GM19455 (cell line): Measurements from ENCODE around the gene CALML3.
"Not testable (repeated sequence)": the region's sequence is repeated elsewhere in the genome, so short reads cannot be mapped to it uniquely, and the experiment has no call there.

Source experiments
- ATAC-seq: cut with Tn5 transposase; IDR thresholded peaks from one replicate; pipeline ENCODE4 v1.9.1; 2021; ENCODE audit not compliant: unreplicated experiment

Gene CALML3

DNA sequence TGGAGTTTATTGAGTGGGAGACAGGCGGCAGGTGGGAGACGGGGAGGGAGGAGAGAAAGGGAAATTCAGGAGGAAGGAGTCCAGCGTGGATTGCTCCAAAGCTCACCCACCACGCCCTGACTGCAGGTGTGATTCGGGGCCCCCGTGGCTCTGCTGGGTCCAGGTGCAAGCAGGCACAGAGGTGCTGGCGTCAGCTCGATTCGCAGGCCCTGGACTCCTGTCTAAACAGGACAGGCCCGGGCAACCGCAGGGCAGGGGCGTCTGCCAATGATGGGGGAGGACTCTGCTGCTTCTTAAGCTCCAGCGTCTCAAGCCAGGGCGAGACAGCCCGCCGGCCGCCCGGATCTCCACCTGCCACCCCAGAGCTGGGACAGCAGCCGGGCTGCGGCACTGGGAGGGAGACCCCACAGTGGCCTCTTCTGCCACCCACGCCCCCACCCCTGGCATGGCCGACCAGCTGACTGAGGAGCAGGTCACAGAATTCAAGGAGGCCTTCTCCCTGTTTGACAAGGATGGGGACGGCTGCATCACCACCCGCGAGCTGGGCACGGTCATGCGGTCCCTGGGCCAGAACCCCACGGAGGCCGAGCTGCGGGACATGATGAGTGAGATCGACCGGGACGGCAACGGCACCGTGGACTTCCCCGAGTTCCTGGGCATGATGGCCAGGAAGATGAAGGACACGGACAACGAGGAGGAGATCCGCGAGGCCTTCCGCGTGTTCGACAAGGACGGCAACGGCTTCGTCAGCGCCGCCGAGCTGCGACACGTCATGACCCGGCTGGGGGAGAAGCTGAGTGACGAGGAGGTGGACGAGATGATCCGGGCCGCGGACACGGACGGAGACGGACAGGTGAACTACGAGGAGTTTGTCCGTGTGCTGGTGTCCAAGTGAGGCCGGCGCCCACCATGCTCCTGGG is at the start of gene CALML3:
TSS of gene CALML3 (plus strand) at position 321 of the 920 bp plus-strand sequence. CDS start at position 446, 125 bp downstream.
- no peak for ATAC-seq

DNA sequence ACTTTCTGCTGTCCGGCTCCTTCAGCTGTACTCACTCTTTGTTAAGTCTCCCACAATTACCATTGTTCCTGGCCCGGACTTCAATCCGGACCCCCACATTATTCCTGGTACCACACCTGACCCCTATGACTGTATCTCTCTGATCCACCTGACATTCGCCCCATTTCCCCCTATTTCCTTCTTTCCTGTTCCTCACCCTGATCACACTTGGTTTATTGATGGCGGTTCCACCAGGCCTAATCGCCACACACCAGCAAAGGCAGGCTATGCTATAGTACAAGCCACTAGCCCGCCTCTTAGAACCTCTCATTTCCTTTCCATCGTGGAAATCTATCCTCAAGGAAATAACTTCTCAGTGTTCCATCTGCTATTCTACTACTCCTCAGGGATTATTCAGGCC is 49.7 kb upstream of the CALML3 start:
- not testable (repeated sequence) for ATAC-seq

DNA sequence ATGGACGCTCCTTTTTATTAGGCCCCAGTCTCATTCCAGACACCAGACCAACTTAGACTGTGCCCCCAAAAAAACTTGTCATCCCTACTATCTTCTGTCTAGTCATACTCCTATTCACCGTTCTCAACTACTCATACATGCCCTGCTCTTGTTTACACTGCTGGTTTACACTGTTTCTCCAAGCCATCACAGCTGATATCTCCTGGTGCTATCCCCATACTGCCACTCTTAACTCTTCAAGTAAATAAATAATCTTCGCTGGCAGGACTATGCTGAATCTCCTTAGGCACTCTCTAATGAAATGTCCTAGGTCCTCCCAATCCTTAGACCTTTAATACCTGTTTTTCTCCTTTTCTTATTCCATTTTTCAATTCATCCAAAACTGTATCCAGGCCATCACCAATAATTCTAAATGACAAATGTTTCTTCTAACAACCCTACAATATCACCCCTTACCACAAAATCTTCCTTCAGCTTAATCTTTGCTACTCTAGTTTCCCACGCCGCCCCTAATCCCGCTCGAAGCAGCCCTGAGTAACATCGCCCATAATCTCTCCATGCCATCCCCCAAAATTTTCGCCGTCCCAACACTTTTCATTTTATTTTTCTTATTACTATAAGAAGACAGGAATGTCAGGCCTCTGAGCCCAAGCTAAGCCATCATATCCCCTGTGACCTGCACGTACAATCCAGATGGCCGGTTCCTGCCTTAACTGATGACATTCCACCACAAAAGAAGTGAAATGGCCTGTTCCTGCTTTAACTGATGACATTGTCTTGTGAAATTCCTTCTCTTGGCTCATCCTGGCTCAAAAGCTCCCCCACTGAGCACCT is 48.6 kb upstream of the CALML3 start:
- ATAC-seq, result not testable (repeated sequence)

DNA sequence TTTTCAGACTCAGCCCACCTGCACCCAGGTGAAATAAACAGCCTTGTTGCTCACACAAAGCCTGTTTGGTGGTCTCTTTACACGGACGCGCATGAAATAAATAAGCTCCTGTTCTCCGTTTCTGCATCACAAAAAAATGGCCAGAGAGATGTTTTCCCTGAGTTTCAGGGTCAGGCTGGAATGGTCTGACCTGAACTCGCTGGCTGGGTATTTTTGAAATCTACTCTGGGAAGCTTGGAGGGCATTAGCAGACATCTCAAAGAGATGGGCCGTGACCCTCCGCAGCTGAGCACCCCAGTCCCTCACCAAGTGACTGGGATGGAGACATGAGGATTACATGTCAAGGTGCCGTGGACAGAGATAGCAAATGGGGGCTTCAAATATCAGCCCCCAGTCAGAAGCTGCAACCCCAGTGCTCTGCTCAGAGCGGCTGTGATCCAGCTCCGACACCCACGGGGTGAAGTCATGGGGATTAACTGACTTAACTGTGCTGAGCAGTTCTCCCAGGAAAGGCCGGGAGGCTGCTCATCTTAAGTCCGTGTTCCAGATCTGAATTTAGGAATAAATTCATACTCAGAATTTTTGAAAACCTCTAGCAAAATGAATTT is 47.7 kb upstream of the CALML3 start:
- no peak for ATAC-seq

DNA sequence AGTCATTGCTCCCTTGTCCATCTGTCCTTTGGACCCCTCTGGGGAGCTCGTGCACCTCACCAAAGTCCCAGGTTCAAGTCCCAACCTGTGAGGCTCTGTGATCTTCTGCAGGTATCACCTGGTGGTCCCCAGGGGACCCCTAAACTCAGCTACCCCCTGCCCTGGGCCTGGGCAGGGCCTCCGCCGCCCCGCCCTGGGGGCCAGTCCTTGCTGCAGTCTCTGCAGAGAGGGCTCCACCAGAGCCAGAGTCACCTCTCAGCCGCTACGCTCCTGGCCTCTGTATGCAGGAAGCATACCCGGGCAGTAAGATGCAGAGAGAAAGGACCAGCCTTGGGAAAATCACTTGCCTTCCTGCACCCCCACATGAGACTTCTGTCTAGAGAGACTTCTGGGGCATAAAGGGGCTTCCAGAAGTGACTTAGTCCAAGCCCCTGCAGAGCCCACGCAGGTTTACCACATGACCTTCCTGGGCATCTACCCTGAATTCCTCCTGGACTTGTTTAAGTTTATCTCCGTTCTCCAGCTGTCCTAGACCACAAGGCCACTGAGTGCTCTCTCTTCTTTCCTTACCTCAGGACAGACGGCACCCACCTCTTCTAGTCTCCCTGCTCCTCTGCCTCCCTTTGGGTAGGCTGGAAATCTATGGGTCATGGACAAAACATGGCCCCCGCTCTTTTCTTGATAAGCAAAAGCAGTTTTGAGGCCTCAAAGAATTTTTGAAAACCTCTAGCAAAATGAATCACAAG is 46.6 kb upstream of the CALML3 start:
- no peak for ATAC-seq

DNA sequence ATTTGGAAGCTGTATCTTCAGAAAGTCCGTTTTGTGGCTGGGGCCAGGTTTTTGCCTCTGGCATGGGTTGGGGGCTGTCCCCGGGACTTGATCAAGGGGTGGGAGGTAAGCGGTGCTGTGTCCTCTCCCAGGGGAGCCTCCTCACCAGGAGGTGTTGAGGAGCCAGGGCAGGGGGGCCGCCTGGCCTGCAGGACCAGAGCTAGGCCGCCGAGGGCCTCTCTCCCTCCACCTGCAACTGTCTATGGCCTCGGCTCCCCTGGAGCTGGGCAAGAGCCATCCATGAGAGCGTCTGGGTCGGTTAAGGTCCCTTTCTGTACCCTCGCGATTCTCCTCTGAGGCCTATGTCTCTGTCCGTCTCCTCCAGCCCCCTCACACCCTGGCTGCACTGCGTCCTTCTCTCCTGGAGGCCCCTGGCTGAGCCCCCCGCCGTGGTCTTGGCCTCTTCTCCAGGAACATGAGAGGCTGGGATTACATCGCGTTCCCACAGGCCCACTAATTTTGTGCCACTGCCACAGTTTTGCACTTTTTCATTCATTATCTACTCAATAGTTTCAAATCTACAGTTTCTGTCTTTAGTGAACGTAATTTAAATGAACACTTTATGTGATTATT is 46.0 kb upstream of the CALML3 start:
- no peak for ATAC-seq

DNA sequence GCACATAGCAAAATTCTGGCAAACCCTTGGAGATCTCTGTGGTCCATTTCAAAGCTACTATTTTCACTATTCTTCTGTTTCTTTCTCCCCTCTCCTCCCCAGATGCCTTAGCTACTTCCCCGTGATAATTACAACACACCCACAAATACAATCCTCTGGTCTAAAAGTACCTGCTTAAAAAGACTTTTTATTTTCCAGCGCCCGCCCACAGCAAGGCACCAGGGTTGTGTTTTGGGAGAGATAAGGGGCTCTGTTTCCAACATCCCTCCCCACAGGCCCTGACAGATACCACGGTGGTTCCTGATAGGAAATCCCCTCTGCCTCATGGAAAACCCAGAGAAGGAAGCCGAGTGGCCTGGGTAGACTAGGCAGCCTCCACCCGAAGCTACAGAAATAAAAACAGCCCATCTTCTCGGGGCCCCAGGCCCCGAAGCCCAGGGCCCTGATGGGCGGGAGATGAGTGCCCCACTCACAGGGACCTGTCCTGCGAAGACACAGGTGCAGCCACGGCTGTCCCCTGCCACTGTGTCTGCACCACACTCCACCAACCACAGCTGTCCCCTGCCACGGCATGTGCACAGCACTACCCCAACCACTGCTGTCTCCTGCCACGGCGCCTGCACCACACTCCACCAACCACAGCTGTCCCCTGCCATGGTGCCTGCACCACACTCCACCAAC is 45.1 kb upstream of the CALML3 start:
- ATAC-seq, result no peak

DNA sequence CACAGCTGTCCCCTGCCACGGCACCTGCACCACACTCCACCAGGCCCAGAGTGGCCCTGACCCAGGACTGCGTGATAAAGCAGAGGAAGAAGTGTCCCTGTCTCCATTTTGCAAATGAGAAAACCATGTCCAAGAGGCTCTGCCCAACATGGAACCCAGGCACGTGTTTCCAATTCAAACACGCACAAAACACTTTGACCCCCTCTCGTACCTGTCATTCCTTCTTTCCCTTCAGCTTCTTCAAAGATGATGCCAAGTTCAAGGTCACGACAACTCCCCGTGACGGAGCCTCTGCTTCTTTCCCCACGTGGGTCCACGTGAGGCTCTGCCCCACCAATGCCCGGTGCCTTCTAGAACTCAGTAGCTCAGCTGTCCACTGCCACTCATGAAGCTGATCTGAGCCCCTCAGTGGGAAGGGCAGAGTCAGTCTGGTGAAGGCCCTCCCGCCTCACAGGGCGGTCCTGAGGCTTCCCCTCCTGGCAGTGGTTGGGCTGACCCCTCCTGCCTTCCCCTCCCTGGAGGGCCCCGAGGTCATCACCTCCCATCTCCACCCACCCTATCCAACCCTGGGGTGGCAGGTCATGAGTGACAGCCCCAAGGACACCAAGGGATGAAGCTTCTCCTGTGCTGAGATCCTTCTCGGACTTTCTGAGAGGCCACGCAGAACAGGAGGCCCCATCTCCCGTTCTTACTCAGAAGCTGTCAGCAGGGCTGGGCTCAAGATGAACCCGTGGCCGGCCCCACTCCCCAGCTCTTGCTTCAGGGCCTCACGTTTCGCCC is 44.4 kb upstream of the CALML3 start:
- no peak for ATAC-seq

DNA sequence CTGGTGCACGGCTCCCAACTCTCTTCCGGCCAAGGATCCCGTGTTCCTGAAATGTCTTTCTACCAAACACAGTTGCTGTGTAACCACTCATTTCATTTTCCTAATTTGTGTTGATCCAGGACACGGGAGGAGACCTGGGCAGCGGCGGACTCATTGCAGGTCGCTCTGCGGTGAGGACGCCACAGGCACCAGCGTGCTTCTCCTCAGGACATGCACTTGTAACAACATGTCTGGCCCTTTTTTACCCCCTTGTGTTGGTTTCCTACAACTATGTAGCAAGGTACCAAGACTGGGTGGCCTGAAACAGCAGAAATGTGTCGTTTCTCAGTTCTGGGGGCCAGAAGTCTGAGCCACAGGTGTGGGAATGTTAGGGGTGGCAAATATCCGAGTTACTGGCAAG is 43.6 kb upstream of the CALML3 start:
- ATAC-seq, result no peak

DNA sequence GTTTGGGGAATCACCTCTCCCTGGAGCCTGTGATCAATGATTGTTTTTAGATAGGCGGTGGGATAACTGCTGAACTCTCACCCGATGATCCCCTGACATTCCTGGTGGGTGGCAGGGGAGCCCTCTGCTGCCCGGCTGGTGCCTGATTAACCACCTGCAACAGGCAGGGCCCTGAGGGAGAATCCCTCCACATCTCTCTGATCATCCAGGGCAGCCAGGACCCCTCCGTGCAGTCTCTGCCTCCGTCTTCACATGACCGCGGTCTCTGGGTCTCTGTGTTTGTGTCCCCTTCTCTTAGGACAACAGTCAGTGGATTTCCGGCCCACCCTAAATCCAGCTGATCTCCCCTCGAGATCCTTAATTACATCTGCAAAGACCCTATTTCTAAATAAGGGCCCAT is 42.7 kb upstream of the CALML3 start:
- no peak for ATAC-seq

DNA sequence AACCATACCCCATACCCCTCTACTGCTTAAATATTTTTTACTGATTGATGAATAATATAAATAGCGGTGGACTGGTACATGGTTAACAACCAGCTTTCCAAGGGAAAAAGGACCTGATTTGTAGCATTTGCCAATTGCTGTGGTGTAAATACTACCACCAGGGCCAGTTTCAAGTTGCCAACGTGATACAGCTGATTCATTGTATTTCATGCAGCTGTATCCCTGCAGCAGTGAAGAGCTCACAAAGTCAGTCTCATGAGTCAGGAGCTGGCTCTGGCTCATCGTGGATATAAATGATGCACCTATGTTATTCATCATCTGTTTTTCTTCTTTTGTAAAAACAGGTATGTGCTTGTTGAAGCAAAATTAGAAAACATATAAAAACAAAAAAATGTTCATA is 40.6 kb upstream of the CALML3 start:
- no peak for ATAC-seq

DNA sequence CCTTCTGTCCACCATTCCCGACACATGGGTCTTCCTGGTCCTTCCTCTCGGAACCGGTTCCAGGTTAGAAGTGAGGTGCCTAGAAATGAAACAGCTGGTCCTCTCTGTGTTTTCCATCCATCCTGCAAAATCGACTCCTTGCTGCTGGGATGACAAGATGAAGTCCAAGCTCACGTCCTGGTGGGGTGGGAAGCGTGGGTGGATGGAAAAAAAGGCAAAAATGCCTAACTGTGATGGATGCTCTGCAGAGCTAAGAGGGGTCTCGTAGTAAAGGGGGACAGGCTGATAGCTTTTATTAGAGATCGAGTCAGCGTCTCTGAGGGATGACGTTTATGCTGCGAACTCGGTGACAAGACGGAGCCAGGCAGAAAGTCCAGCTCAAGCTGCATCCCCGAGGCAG is 39.5 kb upstream of the CALML3 start:
- no peak for ATAC-seq

DNA sequence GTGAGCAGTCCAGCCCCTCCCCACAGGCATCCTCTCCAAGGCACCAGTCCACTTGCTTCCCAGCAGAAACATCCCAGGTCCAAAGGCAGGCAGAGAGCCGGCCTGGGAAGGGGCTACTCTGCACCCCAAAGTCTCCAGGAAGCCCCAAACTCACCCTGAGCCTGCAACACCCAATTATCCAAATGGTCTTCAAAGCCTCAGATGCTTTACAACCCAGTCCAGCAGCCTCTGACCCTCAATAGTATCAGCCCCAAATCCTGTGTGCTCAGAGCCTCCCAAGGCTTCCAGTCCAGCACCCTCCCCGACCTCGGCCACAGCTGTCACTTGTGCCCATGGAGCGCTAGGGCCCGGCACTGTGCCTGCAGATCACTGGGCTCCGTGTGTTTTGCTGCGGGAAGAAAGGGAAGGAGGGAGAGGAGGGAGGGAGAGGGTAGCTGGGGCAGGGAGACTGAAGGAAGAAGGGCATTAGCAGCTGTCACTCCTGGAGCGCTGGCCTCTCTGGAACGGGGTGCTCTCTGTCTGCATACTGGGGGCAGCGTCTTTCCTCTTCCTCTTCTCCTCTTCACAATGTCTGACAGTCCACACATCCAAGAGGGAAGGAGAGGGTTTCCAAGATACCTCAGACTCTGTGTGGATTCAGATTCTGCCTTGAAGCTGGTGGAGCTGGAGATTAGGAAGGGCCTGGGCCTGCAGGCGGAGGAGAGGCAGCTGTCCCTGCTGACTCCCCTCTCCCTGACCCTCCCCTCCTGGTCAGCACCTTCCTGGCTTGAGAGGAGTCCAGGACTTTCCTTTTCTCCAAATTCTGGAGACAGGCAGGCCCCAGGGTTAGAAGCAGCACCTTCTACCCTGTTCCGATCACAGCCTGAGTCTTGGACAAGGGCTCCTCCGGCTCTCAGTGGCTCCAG is 38.6 kb upstream of the CALML3 start:
- ATAC-seq, result no peak

DNA sequence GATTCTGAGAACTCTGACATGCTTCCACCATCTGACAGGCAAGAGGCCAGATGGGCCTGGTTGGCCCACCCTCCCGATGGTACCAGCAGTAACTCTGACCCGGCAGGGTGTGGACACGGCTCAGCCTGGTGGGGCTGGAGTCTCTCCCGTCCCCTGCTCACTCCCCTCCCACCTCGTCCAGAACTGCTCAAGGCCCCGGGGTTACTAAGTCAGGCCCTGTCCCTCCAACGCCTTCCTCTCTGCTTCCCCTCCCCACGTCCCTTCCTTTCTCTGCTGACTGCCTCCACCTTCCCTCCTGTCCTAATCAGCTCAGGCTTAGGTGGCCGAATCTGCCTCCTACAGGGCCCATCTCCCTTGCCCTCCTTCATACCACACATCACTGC is 37.9 kb upstream of the CALML3 start:
- ATAC-seq, result no peak

DNA sequence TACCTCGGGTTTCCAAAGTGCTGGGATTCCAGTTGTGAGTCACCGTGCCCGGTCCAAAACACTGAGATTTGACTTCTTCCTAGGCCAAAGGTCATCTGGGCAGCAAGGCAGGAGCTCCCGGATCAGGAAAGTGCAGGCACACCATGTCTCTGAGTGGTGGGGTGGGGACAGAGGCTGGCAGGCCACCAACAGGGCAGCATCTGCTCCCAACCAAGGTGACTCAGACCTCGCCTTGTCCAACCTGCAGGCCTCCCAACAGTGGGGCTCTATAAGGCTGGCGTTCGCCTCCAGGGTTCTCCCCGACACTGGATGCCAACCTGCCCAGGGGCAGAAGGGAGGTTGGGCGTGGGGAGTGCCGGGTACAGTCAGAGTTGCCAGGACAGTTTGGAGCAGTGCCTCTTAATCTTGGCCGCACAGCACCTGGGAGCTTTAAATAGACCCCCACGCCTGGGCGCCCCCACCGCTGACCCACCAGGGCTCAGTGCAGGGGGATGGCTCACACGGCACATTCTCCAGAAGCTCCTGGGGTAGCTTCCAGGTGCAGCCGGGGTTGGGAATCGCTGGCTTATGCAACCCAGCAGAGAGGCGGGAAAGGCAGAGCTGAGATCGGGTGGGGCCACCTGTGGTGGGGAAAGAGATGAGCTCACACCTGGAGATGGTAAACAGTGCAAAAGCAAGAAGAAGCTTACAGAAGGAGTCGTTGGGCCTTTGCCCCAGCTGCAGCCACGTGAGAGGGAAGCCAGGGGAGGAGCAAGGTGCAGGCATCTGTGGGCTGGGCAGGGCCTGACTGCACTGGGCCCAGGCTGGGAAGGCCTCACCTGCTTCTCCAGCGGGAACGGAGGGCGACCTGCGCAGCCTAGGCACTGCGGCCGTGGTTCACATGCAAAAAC is 36.2 kb upstream of the CALML3 start:
- ATAC-seq, result no peak

DNA sequence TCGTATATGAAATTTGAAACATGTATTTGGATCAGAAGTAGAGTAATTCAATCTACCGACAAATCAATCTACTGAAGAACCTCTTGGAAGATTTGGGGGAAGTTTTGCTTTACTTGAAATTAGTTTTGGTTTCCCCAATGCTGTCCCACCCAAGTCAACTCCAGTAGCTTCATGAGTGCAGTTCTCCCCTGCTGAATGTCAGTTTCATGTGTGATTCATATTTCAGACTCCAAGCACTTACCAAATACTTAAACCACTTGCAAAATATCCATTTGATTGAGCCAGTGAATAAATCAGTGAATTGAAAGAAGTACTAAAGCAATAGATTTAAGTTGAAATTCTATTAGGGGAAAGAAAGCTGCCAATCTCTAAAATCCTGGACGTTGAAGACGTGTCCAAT is 34.7 kb upstream of the CALML3 start:
- ATAC-seq, result no peak
